Measurements from ENCODE around the gene ARHGAP8.
"Not testable (repeated sequence)": the region's sequence is repeated elsewhere in the genome, so short reads cannot be mapped to it uniquely, and the experiment has no call there.

ARHGAP8 gene

GRCh38 chr22:44773082-44773481, 20.7 kb downstream of the ARHGAP8 start:
- no peak for DNase-seq (ENCODE audit: low read depth)

- no peak for DNase-seq (ENCODE audit: low read depth)
Observed at GRCh38 chr22:44775862-44776261, 23.5 kb downstream of the ARHGAP8 start.

GRCh38 chr22:44776605-44777363, 24.4 kb downstream of the ARHGAP8 start:
- no peak for DNase-seq (ENCODE audit: low read depth)

GRCh38 chr22:44777364-44777755, 25.0 kb downstream of the ARHGAP8 start:
- no peak for DNase-seq (ENCODE audit: low read depth)

- DNase-seq (ENCODE audit: low read depth): no peak
Observed at GRCh38 chr22:44780876-44781449, 28.6 kb downstream of the ARHGAP8 start.

- DNase-seq (ENCODE audit: low read depth): peak; percentile 9
Observed at GRCh38 chr22:44782363-44782963, 30.1 kb downstream of the ARHGAP8 start.

- no peak for DNase-seq (ENCODE audit: low read depth)
Observed at GRCh38 chr22:44783091-44783490, 30.7 kb downstream of the ARHGAP8 start.

- DNase-seq (ENCODE audit: low read depth): no peak
Observed at GRCh38 chr22:44783581-44783980, 31.2 kb downstream of the ARHGAP8 start.

- no peak for DNase-seq (ENCODE audit: low read depth)
Observed at GRCh38 chr22:44786136-44786535, 33.8 kb downstream of the ARHGAP8 start.

GRCh38 chr22:44786610-44787009, 34.2 kb downstream of the ARHGAP8 start:
- no peak for DNase-seq (ENCODE audit: low read depth)

GRCh38 chr22:44787832-44788231, 35.5 kb downstream of the ARHGAP8 start:
- DNase-seq (ENCODE audit: low read depth): no peak

- DNase-seq (ENCODE audit: low read depth): no peak
Observed at GRCh38 chr22:44793106-44793505, 40.7 kb downstream of the ARHGAP8 start.

- no peak for DNase-seq (ENCODE audit: low read depth)
Observed at GRCh38 chr22:44793506-44794172, 41.3 kb downstream of the ARHGAP8 start.

GRCh38 chr22:44795701-44796630, 43.6 kb downstream of the ARHGAP8 start:
- DNase-seq (ENCODE audit: low read depth): no peak

- DNase-seq (ENCODE audit: low read depth): no peak
Observed at GRCh38 chr22:44797181-44797725, 44.9 kb downstream of the ARHGAP8 start.

GRCh38 chr22:44799077-44799945, 46.9 kb downstream of the ARHGAP8 start:
- DNase-seq (ENCODE audit: low read depth): no peak

- not testable (repeated sequence) for DNase-seq (ENCODE audit: low read depth)
Observed at GRCh38 chr22:44799946-44800634, 47.7 kb downstream of the ARHGAP8 start.

GRCh38 chr22:44801476-44801875, 49.1 kb downstream of the ARHGAP8 start:
- DNase-seq (ENCODE audit: low read depth): no peak

- DNase-seq (ENCODE audit: low read depth): no peak
Observed at GRCh38 chr22:44802071-44802700, 49.8 kb downstream of the ARHGAP8 start.
